ENCODE measurements around the gene SRSF3. TPM values are rescaled to one million over a fixed set of nuclear protein-coding genes. Genes with fewer than 3 reads are reported as not detected.
"Not testable (repeated sequence)": the region's sequence is repeated elsewhere in the genome, so short reads cannot be mapped to it uniquely, and the experiment has no call there.

Gene SRSF3
- total RNA-seq, 8 experiments from 2014 or later: 105 to 374 (median 181) TPM

DNA sequence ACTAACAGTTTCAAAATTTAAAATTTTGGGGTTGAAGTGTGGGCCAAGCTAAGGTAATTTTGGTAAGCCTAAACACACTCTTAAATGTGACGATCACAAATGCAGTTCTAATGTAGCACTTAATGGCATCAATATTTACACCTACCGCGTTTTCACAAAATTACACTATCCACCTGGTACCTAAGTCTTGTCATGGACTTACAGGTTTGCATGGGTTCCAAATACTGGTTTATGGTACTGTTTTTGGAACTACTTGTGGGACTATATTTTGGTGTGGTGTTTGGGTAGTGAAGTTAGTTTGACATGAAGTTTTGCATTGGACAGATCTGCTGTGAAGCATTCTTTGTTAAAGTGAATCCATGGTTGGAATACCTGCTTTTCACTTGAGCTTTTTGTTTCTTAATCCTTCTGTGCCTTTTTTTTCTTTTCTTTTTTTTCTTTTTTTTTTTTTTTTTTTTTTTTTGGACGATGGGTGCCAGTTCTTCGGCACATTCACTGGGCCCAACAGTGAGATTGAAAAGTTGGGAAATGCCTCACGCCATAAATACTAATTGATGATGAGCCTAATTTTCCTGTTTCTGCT lies 6.5 kb downstream of the SRSF3 start:
- in situ Hi-C loops (cut with MboI; ENCODE audit: low pct_unique_long_range_greater_than_20kb in 2 of 9, low sequenced_read_pairs in 9 of 9, unreplicated experiment in 9 of 9): loop anchor here in 4 of 9 experiments (25.0 kb wide), 3 partner anchors 112 to 262 kb away; partner anchors contain the start of gene PPIL1 (in 2 of the 4)
- no peak overlapping the region for H3K27ac ChIP-seq
- no peak overlapping the region for H3K4me3 ChIP-seq
- 68 to 98% (median 93%) methylated on average over 2 to 6 of the region's 6 CpGs; no CpG with 5 or more reads in 1 of the 10 experiments for WGBS, 10 experiments
- no peak for ATAC-seq (replicated peaks in 6 of 8)
- H3K4me1 ChIP-seq (replicated peaks in 1 of 2): peaks cover 38 to 57% of the 10 kb centered on the region in 2 donors

DNA sequence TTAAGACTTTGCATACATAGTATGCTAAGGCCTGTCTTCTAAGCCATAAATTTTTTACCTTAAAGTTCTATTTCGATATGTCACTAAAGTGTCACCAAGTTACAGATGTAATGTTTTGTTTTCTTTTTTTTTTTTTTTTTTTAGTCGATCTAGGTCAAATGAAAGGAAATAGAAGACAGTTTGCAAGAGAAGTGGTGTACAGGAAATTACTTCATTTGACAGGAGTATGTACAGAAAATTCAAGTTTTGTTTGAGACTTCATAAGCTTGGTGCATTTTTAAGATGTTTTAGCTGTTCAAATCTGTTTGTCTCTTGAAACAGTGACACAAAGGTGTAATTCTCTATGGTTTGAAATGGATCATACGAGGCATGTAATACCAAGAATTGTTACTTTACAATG lies 7.7 kb downstream of the SRSF3 start:
- in situ Hi-C loops (cut with MboI; ENCODE audit: low pct_unique_long_range_greater_than_20kb in 2 of 9, low sequenced_read_pairs in 9 of 9, unreplicated experiment in 9 of 9): loop anchor here in 4 of 9 experiments (25.0 kb wide), 3 partner anchors 110 to 260 kb away; partner anchors contain the start of gene PPIL1 (in 2 of the 4)
- ATAC-seq (replicated peaks in 6 of 8); H3K4me3 ChIP-seq; H3K27ac ChIP-seq: not testable (repeated sequence)
- 45 to 97% (median 90%) methylated on average over 2 to 3 of the region's 3 CpGs for WGBS, 10 experiments
- peaks cover 38 to 57% of the 10 kb centered on the region in 2 donors for H3K4me1 ChIP-seq (replicated peaks in 1 of 2)

DNA sequence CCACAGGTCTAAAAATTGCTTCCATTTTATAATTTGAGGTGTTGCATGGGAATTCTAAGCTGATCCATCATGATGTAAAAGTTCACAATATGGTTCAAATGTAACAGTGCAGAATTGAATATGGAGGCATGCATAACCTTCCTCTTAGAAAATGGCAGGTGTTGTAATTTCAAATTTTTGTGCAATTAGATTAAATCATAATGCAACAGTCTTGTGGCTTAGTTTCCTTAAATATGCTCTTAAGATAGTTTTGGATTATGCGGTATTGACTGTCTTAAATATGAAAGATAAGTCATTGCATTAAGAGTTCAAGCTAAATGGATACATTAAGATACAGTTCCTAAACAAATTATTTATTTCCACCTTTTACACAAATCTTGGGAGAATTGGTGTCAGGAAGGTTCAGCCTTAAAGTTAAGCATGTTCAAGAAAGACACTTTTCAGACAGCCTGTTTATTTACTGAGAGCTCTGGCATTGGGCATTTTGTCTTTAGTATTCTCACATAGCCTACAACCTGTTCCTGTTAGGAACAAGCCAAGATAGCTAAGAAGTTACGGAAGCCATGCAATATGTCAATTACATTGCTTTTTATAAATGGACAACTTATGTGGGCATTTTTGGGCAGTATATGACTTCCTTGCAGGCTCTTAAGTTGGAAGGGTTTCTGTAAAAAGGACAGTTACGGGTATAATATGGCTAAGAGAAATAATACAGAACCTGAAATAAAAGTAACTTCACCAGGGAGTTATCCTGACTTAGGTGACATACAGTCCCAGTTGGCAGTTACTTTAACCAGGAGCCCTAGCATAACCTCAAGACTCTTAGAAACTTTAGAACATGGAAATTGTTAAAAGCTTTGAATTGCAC lies 9.3 kb downstream of the SRSF3 start:
- in situ Hi-C loops (cut with MboI; ENCODE audit: low pct_unique_long_range_greater_than_20kb in 2 of 9, low sequenced_read_pairs in 9 of 9, unreplicated experiment in 9 of 9): loop anchor here in 4 of 9 experiments (25.0 kb wide), 3 partner anchors 109 to 259 kb away; partner anchors contain the start of gene PPIL1 (in 2 of the 4)
- no peak overlapping the region for H3K27ac ChIP-seq
- no peak for ATAC-seq (replicated peaks in 6 of 8)
- H3K4me1 ChIP-seq (replicated peaks in 1 of 2): peaks cover 28 to 42% of the 10 kb centered on the region in 2 donors
- no peak overlapping the region for H3K4me3 ChIP-seq
- 64 to 100% (median 89%) methylated on average over 1 to 3 of the region's 3 CpGs for WGBS, 10 experiments

DNA sequence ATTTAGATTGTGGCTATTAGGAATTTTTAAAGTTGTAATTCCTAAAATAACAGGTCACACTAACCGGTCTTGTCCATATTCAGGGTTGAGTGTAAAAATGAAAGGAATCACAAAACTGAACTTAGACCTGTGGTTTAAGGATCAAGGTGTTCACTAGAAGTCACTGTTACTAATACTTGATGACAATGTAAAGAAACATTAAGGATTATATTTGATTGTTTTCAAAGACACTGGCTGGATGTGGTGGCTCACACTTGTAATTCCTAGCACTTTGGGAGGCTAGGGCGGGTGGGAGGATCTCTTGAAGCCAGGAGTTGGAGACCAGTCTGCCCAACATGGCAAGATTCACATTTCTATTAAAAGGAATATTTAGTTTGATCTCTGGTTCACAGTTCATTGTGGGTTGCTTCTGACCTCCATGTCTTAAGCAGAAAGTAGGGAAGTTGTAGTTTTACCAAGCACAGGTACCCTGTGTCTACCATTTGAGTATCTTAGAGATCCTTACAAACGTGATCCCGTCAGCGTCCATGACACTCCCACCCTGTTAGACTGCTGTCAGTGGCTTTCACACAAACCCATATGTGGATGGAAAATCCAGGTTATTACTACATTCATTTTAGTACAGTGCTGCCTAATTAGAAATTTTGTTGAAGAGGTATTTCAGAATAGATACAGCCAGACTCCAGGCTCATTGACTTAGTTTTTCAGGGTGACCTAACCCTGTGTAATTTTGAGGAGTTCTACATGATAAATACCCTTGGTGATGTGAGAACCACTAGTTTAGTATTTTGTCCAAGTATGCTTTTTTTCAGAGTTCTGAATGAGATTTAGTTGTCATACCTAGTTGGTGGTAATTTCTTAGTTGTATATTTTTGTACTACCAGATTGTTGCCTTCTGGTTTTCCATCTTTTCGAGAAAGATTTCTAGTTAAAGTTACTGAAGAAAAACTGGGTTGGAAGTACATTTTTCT lies 10.2 kb downstream of the SRSF3 start:
- Histone ChIP-seq H3K27ac (no peak overlapping the region), H3K4me1 (replicated peaks in 1 of 2) (peaks cover 19 to 33% of the 10 kb centered on the region in 2 donors), H3K4me3 (no peak overlapping the region)
- peak in 1 of 8 experiments; percentile 11 for ATAC-seq (replicated peaks in 6 of 8)
- WGBS, 10 experiments: 71 to 100% (median 89%) methylated on average over 1 to 6 of the region's 6 CpGs
- in situ Hi-C loops (cut with MboI; ENCODE audit: low pct_unique_long_range_greater_than_20kb in 2 of 9, low sequenced_read_pairs in 9 of 9, unreplicated experiment in 9 of 9): loop anchor here in 4 of 9 experiments (25.0 kb wide), 3 partner anchors 108 to 258 kb away; partner anchors contain the start of gene PPIL1 (in 2 of the 4)

DNA sequence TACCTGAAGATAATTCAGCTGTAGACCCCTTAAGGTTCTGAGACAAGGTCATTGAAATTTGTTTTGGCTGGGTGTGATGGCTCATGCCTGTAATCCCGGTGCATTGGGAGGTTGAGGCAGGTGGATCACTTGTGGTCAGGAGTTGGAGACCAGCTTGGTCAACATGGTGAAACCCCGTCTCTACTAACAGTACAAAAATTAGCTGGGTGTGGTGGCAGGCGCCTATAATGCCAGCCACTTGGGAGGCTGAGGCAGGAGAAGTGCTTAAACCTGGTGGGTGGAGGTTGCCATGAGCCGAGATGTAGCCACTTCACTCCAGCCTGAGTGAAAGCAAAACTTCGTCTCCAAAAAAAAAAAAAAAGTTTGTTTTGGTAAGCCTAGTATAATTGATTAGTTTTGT lies 11.0 kb downstream of the SRSF3 start:
- H3K27ac ChIP-seq: no peak overlapping the region
- 70 to 100% (median 100%) methylated on average over 1 to 4 of the region's 5 CpGs; no CpG with 5 or more reads in 3 of the 10 experiments for WGBS, 10 experiments
- peak in 1 of 8 experiments; percentile 17 for ATAC-seq (replicated peaks in 6 of 8)
- in situ Hi-C loops (cut with MboI; ENCODE audit: low pct_unique_long_range_greater_than_20kb in 2 of 9, low sequenced_read_pairs in 9 of 9, unreplicated experiment in 9 of 9): loop anchor here in 4 of 9 experiments (25.0 kb wide), 3 partner anchors 107 to 257 kb away; partner anchors contain the start of gene PPIL1 (in 2 of the 4)
- H3K4me1 ChIP-seq (replicated peaks in 1 of 2): peaks cover 11 to 25% of the 10 kb centered on the region in 2 donors
- H3K4me3 ChIP-seq: no peak overlapping the region

DNA sequence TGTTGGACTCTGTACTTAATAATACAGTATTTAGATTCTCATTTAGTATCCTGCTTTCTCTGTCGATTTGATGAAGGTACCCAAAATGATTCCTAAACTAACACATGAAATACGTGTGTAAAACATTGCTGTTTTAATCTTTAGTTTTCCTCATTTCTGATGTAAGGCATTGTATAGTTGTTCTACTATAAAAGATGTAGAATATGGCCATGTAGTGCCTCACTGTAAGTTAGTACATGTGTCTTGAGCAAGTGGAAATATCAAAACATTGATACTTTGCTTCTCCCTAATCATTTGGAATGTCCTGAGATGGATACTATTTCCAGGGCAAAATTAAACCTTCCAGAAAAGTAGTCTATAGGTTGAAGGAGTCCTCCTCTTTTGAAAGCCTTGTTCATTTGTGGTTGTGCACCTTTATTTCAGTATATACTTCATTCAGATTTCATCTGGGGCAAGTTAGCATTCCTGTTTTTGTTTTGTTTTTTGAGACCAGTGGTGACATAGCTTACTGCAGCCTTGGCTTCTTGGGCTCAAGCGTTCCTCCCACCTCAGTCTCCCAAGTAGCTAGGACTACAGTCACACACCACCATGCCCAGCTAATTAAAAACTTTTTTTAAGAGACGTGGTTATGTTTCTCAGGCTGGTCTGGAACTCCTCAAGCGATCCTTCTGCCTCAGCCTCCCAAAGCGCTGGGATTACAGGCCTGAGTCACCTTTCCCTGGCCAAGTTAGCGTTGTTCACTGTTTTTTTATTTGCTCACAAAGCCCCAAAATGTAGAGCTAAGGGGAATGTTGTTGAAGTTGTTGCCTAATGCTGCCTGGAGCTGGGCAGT lies 11.6 kb downstream of the SRSF3 start:
- in situ Hi-C loops (cut with MboI; ENCODE audit: low pct_unique_long_range_greater_than_20kb in 2 of 9, low sequenced_read_pairs in 9 of 9, unreplicated experiment in 9 of 9): loop anchor here in 4 of 9 experiments (25.0 kb wide), 3 partner anchors 107 to 257 kb away; partner anchors contain the start of gene PPIL1 (in 2 of the 4)
- Histone ChIP-seq H3K27ac (no peak overlapping the region), H3K4me3 (no peak overlapping the region), H3K4me1 (replicated peaks in 1 of 2) (peaks cover 6 to 19% of the 10 kb centered on the region in 2 donors)
- ATAC-seq (replicated peaks in 6 of 8): peak in 5 of 8 experiments; percentile 5 to 20 (median 11)
- 29 to 100% (median 91%) methylated on average over 1 to 4 of the region's 7 CpGs; no CpG with 5 or more reads in 1 of the 10 experiments for WGBS, 10 experiments

DNA sequence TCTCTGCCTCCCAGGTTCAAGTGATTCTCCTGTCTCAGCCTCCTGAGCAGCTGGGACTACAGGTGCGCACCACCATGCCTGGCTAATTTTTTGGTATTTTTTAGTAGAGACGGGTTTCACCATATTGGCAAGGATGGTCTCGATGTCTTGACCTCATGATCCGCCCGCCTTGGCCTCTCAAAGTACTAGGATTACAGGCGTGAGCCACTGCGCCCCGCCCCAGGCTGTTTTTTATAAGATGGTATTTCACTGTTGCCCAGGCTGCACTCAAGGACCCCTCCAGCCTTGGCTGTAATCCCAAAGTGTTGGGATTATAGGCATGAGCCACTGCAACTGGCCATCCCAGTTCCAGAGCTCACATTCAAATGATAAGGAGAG lies 13.1 kb downstream of the SRSF3 start:
- H3K4me1 ChIP-seq (replicated peaks in 1 of 2); H3K27ac ChIP-seq; H3K4me3 ChIP-seq: not testable (repeated sequence)
- in situ Hi-C loops (cut with MboI; ENCODE audit: low pct_unique_long_range_greater_than_20kb in 2 of 9, low sequenced_read_pairs in 9 of 9, unreplicated experiment in 9 of 9): loop anchor here in 4 of 9 experiments (25.0 kb wide), 3 partner anchors 105 to 255 kb away; partner anchors contain the start of gene PPIL1 (in 2 of the 4)
- peak in 1 of 8 experiments; percentile 9 for ATAC-seq (replicated peaks in 6 of 8)
- 82 to 100% (median 96%) methylated on average over 1 to 7 of the region's 8 CpGs; no CpG with 5 or more reads in 4 of the 10 experiments for WGBS, 10 experiments

DNA sequence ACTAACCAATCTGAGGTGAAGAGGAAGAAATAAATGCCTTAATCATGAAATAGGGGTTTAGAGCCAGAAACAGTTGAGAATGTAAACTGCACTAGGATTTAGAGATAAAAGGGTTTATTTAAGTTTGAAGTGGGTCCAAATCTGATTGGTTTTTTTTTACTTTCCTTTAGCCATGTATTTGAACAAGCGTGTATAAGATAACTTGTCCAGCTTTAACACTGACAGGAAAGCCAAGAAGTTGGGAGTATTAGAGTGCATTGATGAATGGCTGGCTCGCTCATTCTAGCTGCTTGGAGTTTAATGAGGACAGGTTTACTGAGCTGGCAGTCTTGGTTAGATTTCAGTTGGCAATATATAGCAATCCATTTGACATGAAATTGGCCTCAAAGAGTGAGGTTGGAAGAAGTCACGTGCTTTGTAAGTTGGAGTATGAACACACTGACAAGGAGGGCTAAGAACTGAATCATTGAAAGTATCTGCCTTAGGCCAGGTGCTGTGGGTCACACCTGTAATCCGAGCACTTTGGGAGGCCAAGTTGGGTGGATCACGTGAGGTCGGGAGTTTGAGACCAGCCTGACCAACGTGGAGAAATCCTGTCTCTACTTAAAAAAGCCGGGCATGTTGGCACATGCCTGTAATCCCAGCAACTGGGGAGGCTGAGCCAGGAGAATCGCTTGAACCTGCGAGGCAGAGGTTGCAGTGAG lies 13.7 kb downstream of the SRSF3 start:
- in situ Hi-C loops (cut with MboI; ENCODE audit: low pct_unique_long_range_greater_than_20kb in 2 of 9, low sequenced_read_pairs in 9 of 9, unreplicated experiment in 9 of 9): loop anchor here in 4 of 9 experiments (25.0 kb wide), 3 partner anchors 104 to 254 kb away; partner anchors contain the start of gene PPIL1 (in 2 of the 4)
- no peak overlapping the region for H3K27ac ChIP-seq
- no peak overlapping the region for H3K4me3 ChIP-seq
- no peaks in the 10 kb centered on the region for H3K4me1 ChIP-seq (replicated peaks in 1 of 2)
- whole genome bisulfite sequencing, 10 experiments: 77 to 100% (median 88%) methylated on average over 1 to 10 of the region's 10 CpGs; no CpG with 5 or more reads in 1 of the 10 experiments
- ATAC-seq (replicated peaks in 6 of 8): no peak

DNA sequence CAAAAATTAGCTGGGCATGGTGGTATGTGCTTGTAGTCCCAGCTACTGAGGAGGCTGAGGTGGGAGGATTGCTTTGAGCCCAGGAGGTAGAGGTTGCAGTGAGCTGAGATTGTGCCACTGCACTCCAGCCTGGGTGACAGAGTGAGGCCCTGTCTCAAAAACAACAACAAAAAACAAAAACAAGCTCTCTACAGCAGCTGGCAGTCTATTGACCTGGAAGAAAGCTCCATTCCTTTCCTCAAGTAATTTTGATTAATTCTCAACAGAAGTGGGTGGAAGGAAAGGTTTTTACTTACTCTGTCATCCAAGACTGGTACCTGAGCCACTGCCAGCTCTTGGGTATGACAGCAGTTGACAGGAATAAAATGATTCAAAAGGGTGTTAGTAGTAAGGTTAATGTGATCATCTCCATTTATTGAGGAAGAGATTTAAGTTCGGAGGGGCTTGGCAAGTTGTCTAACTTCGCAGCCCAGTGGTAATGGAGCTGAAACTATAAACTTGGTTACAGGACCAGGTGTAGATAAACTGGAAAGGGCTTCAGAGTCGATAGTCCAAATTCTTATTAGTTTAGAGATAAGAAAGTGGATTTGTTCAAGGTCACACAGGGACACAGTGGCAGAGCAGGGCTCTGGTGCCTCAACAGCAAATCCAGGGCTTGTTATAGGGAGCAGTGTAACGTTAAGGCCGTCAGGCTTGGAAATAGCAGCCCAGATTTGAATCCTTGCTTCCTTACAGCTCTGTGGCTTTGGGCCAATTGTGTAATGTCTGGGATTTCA lies 14.8 kb downstream of the SRSF3 start:
- Histone ChIP-seq H3K27ac (no peak overlapping the region), H3K4me1 (replicated peaks in 1 of 2) (no peaks in the 10 kb centered on the region), H3K4me3 (no peak overlapping the region)
- 0 to 100% (median 100%) methylated on average over 1 to 3 of the region's 5 CpGs; no CpG with 5 or more reads in 3 of the 10 experiments for WGBS, 10 experiments
- ATAC-seq (replicated peaks in 6 of 8): peak in 1 of 8 experiments; percentile 5
- in situ Hi-C loops (cut with MboI; ENCODE audit: low pct_unique_long_range_greater_than_20kb in 2 of 9, low sequenced_read_pairs in 9 of 9, unreplicated experiment in 9 of 9): loop anchor here in 4 of 9 experiments (25.0 kb wide), 3 partner anchors 103 to 253 kb away; partner anchors contain the start of gene PPIL1 (in 2 of the 4)

DNA sequence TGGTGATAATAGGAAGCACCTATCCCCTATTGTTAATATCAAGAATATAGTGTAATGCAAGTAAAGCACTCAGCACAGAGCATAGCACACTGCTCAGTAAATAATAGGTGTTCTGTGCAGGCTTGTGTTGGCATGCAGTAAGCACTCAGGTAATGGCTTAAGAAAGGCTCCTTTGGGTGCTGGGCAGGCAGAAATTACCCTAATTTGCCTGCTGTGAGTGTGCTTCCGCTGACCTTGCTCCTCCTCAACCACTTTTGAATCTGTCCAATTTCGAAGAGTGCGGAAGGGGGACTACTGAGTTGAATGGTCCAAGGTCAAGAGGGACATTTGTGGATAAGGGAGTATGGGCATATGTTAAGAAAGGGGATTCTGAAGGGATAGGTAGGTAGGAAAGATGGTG lies 15.4 kb downstream of the SRSF3 start:
- in situ Hi-C loops (cut with MboI; ENCODE audit: low pct_unique_long_range_greater_than_20kb in 2 of 9, low sequenced_read_pairs in 9 of 9, unreplicated experiment in 9 of 9): loop anchor here in 4 of 9 experiments (25.0 kb wide), 3 partner anchors 103 to 253 kb away; partner anchors contain the start of gene PPIL1 (in 2 of the 4)
- Histone ChIP-seq H3K4me1 (replicated peaks in 1 of 2) (no peaks in the 10 kb centered on the region), H3K4me3 (no peak overlapping the region), H3K27ac (no peak overlapping the region)
- ATAC-seq (replicated peaks in 6 of 8): peak in 1 of 8 experiments; percentile 2
- WGBS, 10 experiments: 87 to 100% (median 94%) methylated on average over 1 to 3 of the region's 3 CpGs; no CpG with 5 or more reads in 2 of the 10 experiments

Measured in motor neuron (in vitro differentiated cells).